HepG2 (cell line): ENCODE measurements around the gene MSH3. TPM values are rescaled to one million over a fixed set of nuclear protein-coding genes. Genes with fewer than 3 reads are reported as not detected.
A peak's percentile ranks its signal among the peaks of the same experiment; 100 is the strongest.

Experiments
- ATAC-seq: fragments of 200-7000 bp; cut with Tn5 transposase; 3 replicates; pipeline ENCODE4 v1.9.1; 2020; ENCODE audit warnings: mild to moderate bottlenecking, moderate library complexity
- BruUV-seq: library from RNA; stranded (reverse); fragments of 400-500 nt; replicated peaks from 2 replicates; lab custom pipeline; 2021; lab: Mats Ljungman, UMichigan
- CTCF ChIA-PET: fragments of 300-600 bp; formaldehyde crosslinking; extraction: SDS; loops from one replicate; lab custom pipeline; 2021; ENCODE audit warnings: low total read pairs, inconsistent platforms, low intra/inter-chr PET ratio; lab: Yijun Ruan, JAX
- POLR2A ChIA-PET: fragments of 350-600 bp; sonication (Branson Sonifier 250); formaldehyde crosslinking; loops from one replicate; lab custom pipeline; 2020; ENCODE audit warnings: antibody characterized with exemption, inconsistent platforms; lab: Yijun Ruan, JAX
- DNase-seq: peaks from one replicate; pipeline ENCODE4 v3.0.0-alpha.2; 2015; ENCODE audit warnings: low spot score
- FAIRE-seq: peaks from 3 replicates; lab custom pipeline; 2011; peaks lifted over from hg19 to GRCh38; lab: Jason Lieb, UNC
- H2AFZ ChIP-seq: one replicate; pipeline ENCODE4 v1.6.1; 2011; ENCODE audit warnings: low read length, inconsistent platforms
- H3K27ac ChIP-seq: fragments of 300-600 bp; 3 replicates; pipeline ENCODE4 v1.8.0; 2011; ENCODE audit warnings: mixed run types, mild to moderate bottlenecking, mixed read lengths, low read length, inconsistent platforms; ENCODE audit not compliant: insufficient read depth; ENCODE audit errors: extremely low read length
- H3K27me3 ChIP-seq, 2 experiments: fragments of 200-600 bp in 1 of 2; 2 replicates in 1 of 2; 3 replicates in 1 of 2; pipeline versions ENCODE4 v1.6.0 to v1.8.0; 2011; ENCODE audit warnings: low read length in 2 of 2, mild to moderate bottlenecking in 2 of 2, moderate library complexity in 2 of 2, inconsistent platforms in 1 of 2; ENCODE audit not compliant: insufficient read depth in 2 of 2, control insufficient read depth in 1 of 2
- H3K36me3 ChIP-seq, 2 experiments: fragments of 200-600 bp in 1 of 2; replicated peaks in 1 of 2; 2 replicates in 1 of 2; 3 replicates in 1 of 2; pipeline versions ENCODE4 v1.5.1 to v1.8.0; 2011; ENCODE audit warnings: low read length in 2 of 2, inconsistent platforms in 1 of 2; ENCODE audit not compliant: insufficient read depth in 2 of 2, control insufficient read depth in 1 of 2
- H3K4me1 ChIP-seq: 2 replicates; pipeline ENCODE4 v1.5.1; 2012; ENCODE audit warnings: low read length, inconsistent platforms; ENCODE audit not compliant: insufficient read depth
- H3K4me2 ChIP-seq: 2 replicates; pipeline ENCODE4 v1.6.0; 2011; ENCODE audit warnings: low read depth, low read length, inconsistent platforms
- H3K4me3 ChIP-seq, 3 experiments: fragments of 200-600 bp in 1 of 3; sonication (generic), shearing (Covaris generic) in 1 of 3; replicated peaks in 1 of 3; 2 replicates each; pipeline ENCODE4 v1.5.1; 2011 to 2016; ENCODE audit warnings: low read length in 3 of 3, inconsistent platforms in 2 of 3, low read depth in 2 of 3, mild to moderate bottlenecking in 2 of 3, control low read depth in 1 of 3, mixed read lengths in 1 of 3; ENCODE audit not compliant: insufficient read depth in 1 of 3
- H3K79me2 ChIP-seq: one replicate; pipeline ENCODE4 v1.6.1; 2011; ENCODE audit warnings: low read length, inconsistent platforms; ENCODE audit not compliant: insufficient read depth
- H3K9ac ChIP-seq: 2 replicates; pipeline ENCODE4 v1.6.0; 2011; ENCODE audit warnings: mild to moderate bottlenecking, low read depth, low read length, inconsistent platforms; ENCODE audit not compliant: insufficient read depth
- H3K9me3 ChIP-seq: 2 replicates; pipeline ENCODE4 v1.5.1; 2012; ENCODE audit warnings: mild to moderate bottlenecking, low read length
- H4K20me1 ChIP-seq: 2 replicates; pipeline ENCODE4 v1.6.0; 2011; ENCODE audit warnings: inconsistent platforms, mild to moderate bottlenecking, low read length, moderate library complexity; ENCODE audit not compliant: insufficient read depth
- CENPT ChIP-seq: sonication (generic); formaldehyde crosslinking; IDR thresholded peaks from 2 replicates; pipeline ENCODE4 v1.8.0; 2022; ENCODE audit warnings: low read depth, mild to moderate bottlenecking, moderate library complexity, missing genetic modification reagents
- GATAD1 ChIP-seq: IDR thresholded peaks from 2 replicates; pipeline ENCODE4 v1.6.1; 2016; ENCODE audit warnings: missing genetic modification reagents, missing compliant biosample characterization
- HNRNPK ChIP-seq: fragments of 200-400 bp; formaldehyde crosslinking; IDR thresholded peaks from 2 replicates; pipeline ENCODE4 v1.6.1; 2018; ENCODE audit warnings: low read length, low read depth, moderate library complexity, mild to moderate bottlenecking; ENCODE audit not compliant: poor library complexity, severe bottlenecking
- MAFK ChIP-seq, 2 experiments: IDR thresholded peaks in 1 of 2; conservative IDR thresholded peaks in 1 of 2; 2 replicates each; pipeline ENCODE4 v1.6.1; 2011; ENCODE audit warnings: improper control_type of control experiment in 2 of 2, low read length in 2 of 2
- SP4 ChIP-seq: sonication (generic); formaldehyde crosslinking; IDR thresholded peaks from 2 replicates; pipeline ENCODE4 v1.8.1; 2023; ENCODE audit warnings: mild to moderate bottlenecking, missing genetic modification reagents
- ZNF557 ChIP-seq: sonication (generic); formaldehyde crosslinking; IDR thresholded peaks from 2 replicates; pipeline ENCODE4 v1.4.0; 2020; ENCODE audit warnings: missing genetic modification reagents
- ZNF616 ChIP-seq: sonication (generic); formaldehyde crosslinking; IDR thresholded peaks from 2 replicates; pipeline ENCODE4 v1.5.0; 2020; ENCODE audit warnings: low read depth, mild to moderate bottlenecking, missing genetic modification reagents
- ZNF850 ChIP-seq: sonication (generic); formaldehyde crosslinking; conservative IDR thresholded peaks from 2 replicates; pipeline ENCODE4 v1.9.0; 2021; ENCODE audit warnings: mild to moderate bottlenecking, missing genetic modification reagents
- WGBS: methylation state at CpG from one replicate; pipeline ENCODE4 v1.1.6; 2017; ENCODE audit warnings: low lambda C conversion rate; 5-methylcytosine and 5-hydroxymethylcytosine counted together
- in situ Hi-C: cut with HindIII; loops from 2 replicates; pipeline ENCODE4 v1.10.0; 2017; ENCODE audit warnings: low pct_unique_long_range_greater_than_20kb; ENCODE audit not compliant: extremely low pct_ligation_motif_present
- intact Hi-C: fragments of 100-400 bp; cut with micrococcal nuclease; formaldehyde crosslinking; loops from one replicate; pipeline ENCODE4 v1.10.0; 2022; ENCODE audit not compliant: unreplicated experiment
- polyA plus RNA-seq, 8 experiments: library from polyadenylated mRNA; depleted of rRNA in 3 of 8; stranded (reverse) in 7 of 8; unstranded in 1 of 8; fragments of >200 nt; fragmentation: Illumina TruSeq in 4 of 8; extraction: Trizol in 4 of 8; gene quantifications; 2 replicates each; pipeline versions ENCODE4 v1.2.1 to v1.2.3, GENCODE V29; 2011 to 2016; ENCODE audit warnings: low read depth in 4 of 8, missing spikeins in 1 of 8, mixed read lengths in 1 of 8; ENCODE audit not compliant: insufficient read depth in 1 of 8
- total RNA-seq, 5 experiments: library from RNA; depleted of rRNA; stranded (reverse); fragments of >200 nt; fragmentation: Illumina TruSeq; extraction: Trizol; gene quantifications; 2 replicates each; pipeline ENCODE4 v1.2.3, GENCODE V29; 2016; ENCODE audit warnings: low read depth in 1 of 5
- TF ChIP-seq, protein P1 (sequence below): sonication (generic); formaldehyde crosslinking; IDR thresholded peaks from 2 replicates; pipeline ENCODE4 v1.5.1; 2020; ENCODE audit warnings: missing genetic modification reagents, mild to moderate bottlenecking, borderline replicate concordance

MSH3 gene
- total and polyA plus RNA-seq, 2 of the 13 experiments (the other 11 are each of a cell fraction or from before 2014, with no cell fraction given): 4.0 to 16.4 TPM

DNA sequence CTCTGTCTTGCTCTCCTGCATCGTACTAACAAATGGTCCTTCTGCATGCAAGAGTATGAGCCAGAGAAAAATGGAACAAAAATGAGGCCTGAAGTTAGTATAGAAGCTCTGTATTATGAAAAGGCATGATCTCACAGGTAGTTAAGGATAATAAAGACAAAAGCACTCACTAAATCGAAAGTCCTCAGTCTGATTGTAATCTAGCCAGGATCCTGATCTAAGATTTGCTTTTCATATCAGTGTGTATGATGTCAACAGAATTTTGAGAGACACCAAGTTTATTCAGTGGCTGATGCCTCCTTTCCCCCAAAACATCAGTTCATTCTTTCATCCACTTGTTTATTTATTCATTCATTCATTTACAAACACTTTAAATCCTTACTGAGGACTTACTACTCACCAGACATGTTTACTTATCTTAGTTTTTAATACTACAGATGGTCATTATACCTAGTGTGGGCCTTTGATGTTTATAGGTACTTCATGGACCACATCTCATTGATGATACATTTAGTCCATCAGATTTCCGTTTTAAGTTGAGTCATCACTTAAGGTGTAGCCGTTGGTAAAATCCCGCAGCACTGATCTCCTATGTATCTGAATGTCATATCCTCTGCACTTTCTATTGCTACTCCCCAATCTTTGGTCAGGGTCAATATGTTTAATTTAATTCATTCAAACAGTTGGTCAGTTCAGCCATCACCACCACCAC is 105.6 kb downstream of the MSH3 start:
- intact Hi-C loops: no loop called here

DNA sequence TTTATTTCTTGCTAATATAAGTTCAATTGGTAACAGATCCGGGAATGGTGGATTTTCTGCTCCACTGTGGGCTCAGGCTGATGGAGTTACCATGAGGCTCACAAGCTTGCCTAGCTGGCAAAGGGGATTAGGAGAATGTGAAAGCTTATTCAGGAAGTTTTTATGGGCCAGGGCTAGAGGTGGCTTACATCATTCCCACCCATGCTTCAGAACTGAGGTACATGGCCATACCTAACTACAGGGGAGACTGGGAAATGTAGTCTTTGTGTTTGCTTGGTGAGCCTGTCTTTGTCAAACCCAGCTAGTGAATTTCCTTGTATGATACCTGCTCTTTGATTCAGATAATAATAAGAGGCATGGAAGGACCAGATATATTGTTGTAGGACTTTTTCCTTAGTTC is 106.2 kb downstream of the MSH3 start:
- ATAC-seq (no peak), FAIRE-seq (no peak), DNase-seq (no peak)
- Histone ChIP-seq H3K36me3 (peaks cover 0 to 10% of the 10 kb centered on the region in 2 experiments; a peak in 1 of 5 replicates), H3K9me3 (no peaks in the 10 kb centered on the region), H3K27me3 (no peaks in the 10 kb centered on the region), H4K20me1 (no peaks in the 10 kb centered on the region), H3K4me3 (no peak overlapping the region), H3K27ac (no peak overlapping the region), H3K9ac (no peak overlapping the region), H3K79me2 (no peaks in the 10 kb centered on the region), H3K4me1 (no peaks in the 10 kb centered on the region), H2AFZ (no peak overlapping the region), H3K4me2 (no peak overlapping the region)
- TF ChIP-seq GATAD1: no peak
- TF ChIP-seq, protein P1, sequence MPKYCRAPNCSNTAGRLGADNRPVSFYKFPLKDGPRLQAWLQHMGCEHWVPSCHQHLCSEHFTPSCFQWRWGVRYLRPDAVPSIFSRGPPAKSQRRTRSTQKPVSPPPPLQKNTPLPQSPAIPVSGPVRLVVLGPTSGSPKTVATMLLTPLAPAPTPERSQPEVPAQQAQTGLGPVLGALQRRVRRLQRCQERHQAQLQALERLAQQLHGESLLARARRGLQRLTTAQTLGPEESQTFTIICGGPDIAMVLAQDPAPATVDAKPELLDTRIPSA (CRISPR knock-in tag): no peak
- no TSS peak for BruUV-seq
- in situ Hi-C loops (no loop called here), intact Hi-C loops (no loop called here)
- ChIA-PET POLR2A (no interaction called here), CTCF (no interaction called here)
- 100% methylated on average over 1 of the region's 1 CpG for WGBS

More for the DNA sequence above, 105.6 kb downstream of the MSH3 start:
- DNase-seq (no peak), ATAC-seq (no peak), FAIRE-seq (no peak)
- Histone ChIP-seq H3K27ac (no peak overlapping the region), H3K27me3 (no peaks in the 10 kb centered on the region), H3K9me3 (no peaks in the 10 kb centered on the region), H2AFZ (no peak overlapping the region), H3K36me3 (peaks cover 0 to 10% of the 10 kb centered on the region in 2 experiments; a peak in 1 of 5 replicates), H3K4me2 (no peak overlapping the region), H3K4me1 (no peaks in the 10 kb centered on the region), H3K79me2 (no peaks in the 10 kb centered on the region), H3K4me3 (no peak overlapping the region), H4K20me1 (no peaks in the 10 kb centered on the region), H3K9ac (no peak overlapping the region)
- ChIA-PET CTCF (no interaction called here), POLR2A (no interaction called here)
- BruUV-seq: no TSS peak
- in situ Hi-C loops: no loop called here
- TF ChIP-seq CENPT (CRISPR knock-in tag) (no peak), SP4 (no peak), ZNF616 (CRISPR knock-in tag) (no peak), ZNF557 (CRISPR knock-in tag) (no peak), MAFK (conservative IDR thresholded peaks at IDR 0.05 in 1 of 2, IDR thresholded peaks at IDR 0.05 in 1 of 2; ENCODE audit: low read length in 2 of 2) (peak; percentile 9 to 35; a peak in 1 of 4 replicates), ZNF850 (CRISPR knock-in tag) (no peak), HNRNPK (no peak)
- 97% methylated on average over 5 of the region's 5 CpGs for WGBS
